ENCODE measurements around the gene METTL8.
"Not testable (repeated sequence)": the region's sequence is repeated elsewhere in the genome, so short reads cannot be mapped to it uniquely, and the experiment has no call there.

Gene METTL8

GRCh38 chr2:171422710-171423495 lies 10.9 kb downstream of the METTL8 start:
- DNase-seq, result not testable (repeated sequence)

- no peak for DNase-seq
Observed at GRCh38 chr2:171420728-171421563, 12.8 kb downstream of the METTL8 start.

DNA sequence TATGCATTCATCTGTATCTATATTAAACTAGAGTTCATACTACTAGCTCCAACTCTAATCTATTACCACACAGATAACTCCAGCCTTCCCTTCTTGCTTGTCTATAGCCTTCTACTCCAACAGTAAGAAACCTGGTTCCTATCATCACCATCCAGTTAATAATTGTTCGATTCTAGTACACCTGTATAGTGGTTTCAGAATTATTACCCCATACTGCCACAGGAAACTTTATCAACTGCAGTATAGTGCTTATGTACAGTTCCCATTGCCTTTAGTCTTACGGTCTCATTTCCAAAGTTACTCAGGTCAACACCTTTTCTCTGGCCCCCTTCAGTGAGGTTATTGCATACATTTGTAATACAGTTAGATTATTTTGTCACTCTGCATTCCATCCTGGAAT lies 14.5 kb downstream of the METTL8 start:
- DNase-seq, result no peak

DNA sequence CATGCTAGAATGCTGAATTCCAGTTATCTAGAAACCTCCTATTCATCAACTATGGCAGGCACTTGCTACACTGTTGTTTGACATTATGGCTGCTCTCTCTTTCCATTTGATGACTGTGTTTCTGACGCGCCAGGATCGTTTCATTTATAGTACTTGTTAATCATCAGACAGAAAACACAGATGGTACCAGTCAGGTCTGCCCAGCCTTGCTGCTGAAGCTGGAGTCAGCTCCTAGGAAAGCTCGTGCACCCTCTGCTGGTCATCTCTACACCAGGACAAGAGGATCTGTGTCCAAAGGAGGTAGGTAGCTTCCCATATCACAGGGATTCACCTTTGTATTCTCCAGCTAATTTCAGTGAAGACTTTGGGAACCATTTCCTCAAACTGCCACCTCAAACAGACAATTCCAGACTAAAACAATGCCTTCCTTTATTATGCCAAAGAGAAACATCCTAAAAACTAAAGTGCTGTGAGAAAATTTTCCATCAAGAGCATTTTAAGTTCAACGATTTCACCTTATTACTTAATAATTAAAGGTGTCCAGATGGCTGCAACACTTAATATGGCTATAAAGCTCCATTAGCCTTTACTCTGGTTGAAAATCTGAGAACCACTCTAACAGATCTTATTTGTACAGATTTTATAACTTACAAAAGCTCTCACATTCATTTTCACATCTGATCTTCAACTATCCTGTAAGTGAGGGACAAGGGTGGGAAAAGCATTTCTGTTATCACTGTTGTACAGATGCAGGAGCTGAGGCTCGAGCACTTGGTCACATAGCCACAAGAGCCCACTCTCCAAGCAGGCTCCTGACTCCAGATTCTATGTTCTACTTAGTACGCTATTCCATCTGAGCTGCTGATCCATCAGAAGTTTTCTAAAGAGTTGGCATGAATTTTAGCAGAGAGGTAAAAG lies 17.5 kb downstream of the METTL8 start:
- DNase-seq, result peak; percentile 82

DNA sequence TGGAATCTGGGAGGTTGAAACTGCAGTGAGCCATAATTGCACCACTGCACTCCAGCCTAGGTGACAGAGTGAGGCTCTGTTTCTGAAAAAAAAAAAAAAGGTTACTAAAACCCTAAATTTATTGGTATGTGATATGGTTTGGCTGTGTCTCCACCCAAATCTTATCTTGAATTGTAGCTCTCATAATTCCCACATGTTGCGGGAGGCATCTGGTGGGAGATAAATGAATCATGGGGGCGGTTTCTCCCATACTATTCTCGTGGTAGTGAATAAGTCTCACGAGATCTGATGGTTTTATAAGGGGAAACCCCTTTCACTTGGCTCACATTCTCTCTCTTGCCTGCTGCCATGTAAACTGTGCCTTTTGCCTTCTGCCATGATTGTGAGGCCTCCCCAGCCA lies 19.1 kb downstream of the METTL8 start:
- not testable (repeated sequence) for DNase-seq

GRCh38 chr2:171412571-171413175 lies 21.1 kb downstream of the METTL8 start:
- no peak for DNase-seq

GRCh38 chr2:171411791-171412483 lies 21.9 kb downstream of the METTL8 start:
- DNase-seq, result no peak

GRCh38 chr2:171411214-171411613 lies 22.6 kb downstream of the METTL8 start:
- no peak for DNase-seq

- no peak for DNase-seq
Observed at GRCh38 chr2:171410624-171411023, 23.2 kb downstream of the METTL8 start.

DNA sequence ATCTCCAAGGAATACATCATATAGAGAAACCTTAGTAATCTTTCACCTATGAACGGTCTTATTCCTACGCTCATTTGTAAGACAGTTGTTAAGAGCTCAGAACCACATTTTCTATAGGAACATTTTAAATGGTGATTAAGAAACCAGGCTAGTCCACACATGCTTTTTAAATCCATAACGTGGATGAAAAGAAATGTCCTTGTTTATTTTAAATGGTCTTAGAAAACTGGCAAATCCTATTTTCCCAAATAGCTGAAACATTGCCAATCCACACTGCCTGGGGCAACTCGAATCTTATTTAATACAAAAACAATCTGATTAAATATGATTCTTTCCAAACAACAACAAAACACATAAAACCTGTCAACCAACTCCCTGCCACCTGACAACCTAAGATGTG lies 23.7 kb downstream of the METTL8 start:
- DNase-seq, result no peak

DNA sequence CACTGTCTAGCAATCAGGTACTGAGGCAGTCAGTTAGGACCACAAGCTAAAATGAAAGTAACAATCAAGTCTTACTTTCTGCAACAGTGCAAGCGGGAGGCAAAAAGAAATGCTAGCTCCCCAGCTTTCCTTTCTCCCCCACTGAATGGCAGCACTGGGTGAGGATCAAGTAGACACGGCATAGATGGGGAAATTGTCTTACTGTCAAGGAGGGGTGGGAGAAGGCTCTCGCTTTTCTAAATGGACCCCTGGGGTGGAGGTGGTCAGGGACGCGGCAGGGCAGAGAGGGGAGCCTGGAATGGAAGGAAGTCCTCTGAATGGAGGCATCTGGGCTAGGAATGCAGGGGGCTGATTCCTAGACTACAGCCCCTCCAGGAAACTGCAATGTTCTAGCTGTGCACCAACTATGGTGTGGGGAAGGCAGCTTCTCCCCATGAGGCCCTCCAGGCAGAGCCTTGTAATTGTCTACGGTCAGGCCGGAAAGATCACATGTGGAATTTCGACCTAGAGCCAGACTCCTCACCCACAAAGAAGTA lies 24.3 kb downstream of the METTL8 start:
- no peak for DNase-seq

DNA sequence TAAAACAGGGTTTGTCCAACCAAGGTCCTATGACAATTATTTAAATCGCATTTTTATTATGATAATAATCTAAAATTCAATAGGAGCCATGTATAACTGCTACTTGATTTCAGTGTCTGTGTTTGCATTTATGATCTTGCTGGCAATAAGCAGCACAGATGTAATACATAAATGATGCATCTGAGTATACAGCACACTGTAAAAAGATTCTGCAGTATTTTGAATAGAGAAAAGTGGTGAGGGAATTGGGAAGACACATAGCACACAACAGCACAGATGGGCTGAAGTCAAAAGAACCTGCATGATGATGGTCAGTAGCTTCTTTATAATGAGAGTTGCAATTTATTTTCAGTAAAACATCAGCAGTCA lies 26.1 kb downstream of the METTL8 start:
- DNase-seq, result no peak

- DNase-seq, result no peak
Observed at GRCh38 chr2:171407030-171407675, 26.6 kb downstream of the METTL8 start.

DNA sequence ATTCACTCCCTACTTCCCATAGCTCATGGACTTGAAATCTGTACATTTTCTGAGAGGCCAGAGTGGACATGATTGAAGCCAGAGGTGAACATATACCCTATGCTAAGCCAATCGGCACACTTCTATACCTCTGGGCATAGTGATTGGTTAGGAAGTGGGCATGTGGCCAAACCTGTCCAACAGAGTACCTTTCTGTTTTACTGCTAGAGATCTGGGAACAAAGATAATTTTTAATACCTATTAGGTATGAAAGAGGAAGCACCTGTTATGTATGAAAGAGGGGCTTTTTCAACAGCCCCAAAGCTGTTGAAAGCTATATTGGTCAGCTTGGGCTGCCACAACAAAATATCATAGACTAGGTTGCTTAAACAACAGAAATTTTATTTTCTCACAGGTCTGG lies 27.7 kb downstream of the METTL8 start:
- no peak for DNase-seq

DNA sequence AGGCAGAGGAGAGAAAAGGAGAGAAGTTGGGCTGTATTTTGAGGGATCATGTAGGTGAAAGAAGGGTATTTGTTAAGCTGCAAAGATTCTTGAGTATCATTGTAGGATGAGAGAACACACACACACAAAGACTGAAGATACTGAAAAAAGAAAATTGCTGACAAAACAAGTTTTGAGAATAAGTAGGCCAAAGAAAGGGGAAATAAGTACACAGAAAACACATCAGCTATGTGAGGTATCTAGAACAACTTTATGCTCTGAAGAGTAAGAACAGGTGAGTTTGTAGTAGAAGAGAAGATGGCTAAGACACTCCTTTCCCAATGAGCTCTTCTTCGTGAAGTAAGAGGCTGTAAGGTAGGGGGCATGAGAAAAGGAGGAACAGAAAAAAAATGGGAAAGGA lies 28.2 kb downstream of the METTL8 start:
- no peak for DNase-seq

DNA sequence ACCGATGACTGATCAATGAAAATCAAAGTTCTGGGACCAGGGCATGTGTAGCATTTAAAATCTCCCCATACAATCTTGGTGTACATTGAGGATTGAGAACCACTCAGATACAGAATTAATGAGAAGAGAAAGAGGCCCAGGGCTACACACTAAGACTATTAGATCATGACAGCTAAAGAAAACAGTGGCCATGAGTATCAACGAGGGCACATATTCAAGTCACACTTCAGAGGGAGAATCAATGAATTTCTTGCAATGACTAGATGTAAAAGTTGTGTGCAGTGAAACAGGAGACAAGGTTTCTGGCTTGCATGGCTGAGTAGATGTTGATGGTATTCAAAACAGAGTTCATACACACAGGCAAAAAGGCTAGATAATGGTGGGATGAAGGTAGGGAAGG lies 29.1 kb downstream of the METTL8 start:
- DNase-seq, result no peak

DNA sequence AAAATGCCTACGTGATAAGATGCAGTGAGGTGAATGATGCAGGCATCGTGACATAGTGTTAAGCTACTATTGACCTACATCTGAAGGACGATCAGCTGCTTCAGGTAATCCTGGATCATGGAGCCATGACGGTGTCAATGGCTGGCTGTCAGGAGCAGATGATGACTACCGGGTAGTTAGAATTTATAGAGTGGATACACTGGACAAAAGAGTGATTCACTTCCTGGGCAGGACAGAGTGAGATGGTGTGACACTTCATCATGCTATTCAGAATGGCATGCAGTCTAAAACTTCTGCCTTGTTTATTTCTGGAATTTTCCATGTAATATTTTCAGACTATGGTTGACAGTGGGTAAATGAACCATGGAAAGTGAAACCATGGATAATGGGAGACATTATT lies 29.5 kb downstream of the METTL8 start:
- no peak for DNase-seq

GRCh38 chr2:171402906-171403580 lies 30.7 kb downstream of the METTL8 start:
- no peak for DNase-seq

DNA sequence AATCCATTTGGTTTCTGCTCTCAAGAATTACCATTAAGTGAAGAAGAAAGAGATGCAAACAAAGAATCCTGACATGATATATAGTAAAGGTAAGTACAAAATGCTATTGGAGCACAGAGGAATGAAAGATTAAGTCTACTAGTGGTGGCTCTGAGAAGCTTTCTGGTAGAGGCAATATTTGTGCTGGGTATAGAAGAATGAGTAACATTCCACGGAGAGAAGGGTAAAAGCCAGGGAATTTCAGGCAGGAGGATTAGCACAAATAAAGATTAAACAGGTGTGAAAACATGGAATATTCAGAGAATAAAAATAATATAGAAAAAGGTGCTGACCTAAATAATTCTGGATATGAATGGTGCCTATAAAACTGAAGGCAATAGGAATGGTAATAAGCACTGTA lies 31.8 kb downstream of the METTL8 start:
- no peak for DNase-seq

- no peak for DNase-seq
Observed at GRCh38 chr2:171400395-171400794, 33.4 kb downstream of the METTL8 start.

DNA sequence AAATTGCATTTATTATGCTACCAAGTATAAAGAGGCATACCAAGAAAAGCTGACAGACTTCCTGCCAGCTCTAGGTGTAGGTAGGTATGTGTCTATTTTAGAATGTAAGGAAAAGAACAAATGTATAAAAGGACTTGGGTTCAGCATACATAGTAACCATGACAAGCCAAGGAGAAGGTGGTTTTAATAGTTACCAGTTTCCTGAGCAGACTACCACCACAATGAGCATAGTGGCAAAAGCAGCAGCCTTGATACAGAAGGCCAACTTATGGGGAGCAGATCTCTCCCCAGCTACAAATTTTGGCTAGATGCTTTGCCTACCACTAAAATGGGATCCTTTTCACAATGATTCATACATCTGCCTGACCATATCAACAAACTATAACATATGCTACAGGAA lies 34.5 kb downstream of the METTL8 start:
- DNase-seq, result no peak

Measured in NCI-H1092 treated with DMSO at 0.1 percent for 48 hours (cell line).